Left lobe of liver (tissue), 2 donors: ENCODE data around the gene CREB5. TPM values are rescaled to one million over a fixed set of nuclear protein-coding genes. Genes with fewer than 3 reads are reported as not detected.
"Not testable (repeated sequence)": the region's sequence is repeated elsewhere in the genome, so short reads cannot be mapped to it uniquely, and the experiment has no call there.

ENCODE experiments used
- ATAC-seq: fragments of 200-7000 bp; cut with Tn5 transposase; one replicate; pipeline ENCODE4 v1.9.1; 2020; ENCODE audit warnings: mild to moderate bottlenecking, moderate library complexity
- DNase-seq: peaks from one replicate; pipeline ENCODE4 v3.0.0-alpha.2; 2020; ENCODE audit warnings: low spot score
- total RNA-seq: library from RNA; stranded (reverse); gene quantifications from one replicate; pipeline ENCODE4 v1.2.1, GENCODE V29; 2021
- donor health status: DM: no; HTN: no; CAD: no; lungs with moderate emphysema.
- donor health status: DM: no; HTN: yes; CAD: no.

CREB5 gene
- total RNA-seq, 1 donor from 2014 or later = 0.53 TPM

- DNase-seq = no peak
- ATAC-seq = no peak
Measured at GRCh38 chr7:28759475-28759971, 347.2 kb downstream of the CREB5 start.

- DNase-seq (no peak), ATAC-seq (no peak)
Measured at GRCh38 chr7:28761505-28761904, 349.2 kb downstream of the CREB5 start.

DNA sequence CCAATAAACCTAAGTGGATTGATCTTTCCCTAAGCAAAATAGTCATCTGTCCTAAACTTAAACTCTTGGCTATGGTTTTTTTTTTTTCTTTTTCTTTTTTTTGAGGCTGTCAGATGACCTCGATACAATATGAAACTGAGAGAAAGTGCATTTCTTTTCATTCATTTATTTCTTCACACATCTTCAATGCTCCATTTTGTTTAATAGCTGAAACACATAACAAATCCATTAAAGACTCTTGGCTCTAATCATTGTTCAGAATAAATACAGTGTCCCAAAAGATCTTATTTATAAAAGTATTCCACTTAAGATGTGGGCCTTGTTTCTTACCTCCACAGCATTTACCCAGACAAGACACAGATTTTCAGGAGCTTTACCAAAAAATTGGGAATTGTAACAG, 350.3 kb downstream of the CREB5 start:
- no peak for DNase-seq
- no peak for ATAC-seq

DNA sequence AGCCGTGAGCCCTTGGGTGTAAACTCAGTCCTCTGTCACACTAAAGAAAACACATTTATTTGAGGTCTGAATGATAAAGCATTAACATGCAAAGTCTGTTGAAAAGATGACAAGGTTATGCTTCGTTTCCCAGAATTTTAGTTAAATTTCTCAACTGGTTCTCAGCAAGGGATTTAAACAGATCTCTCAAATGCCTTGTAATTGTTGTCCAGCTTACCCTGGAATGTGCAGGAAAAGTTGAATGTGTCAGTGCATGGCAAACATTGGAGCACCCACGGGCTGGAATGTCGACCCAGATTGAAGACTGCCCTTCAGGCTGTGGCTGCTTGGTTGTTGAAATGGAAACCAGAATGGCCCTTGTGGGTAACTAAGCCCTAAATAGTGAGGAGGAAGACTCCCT, 354.0 kb downstream of the CREB5 start:
- ATAC-seq = no peak
- no peak for DNase-seq

DNA sequence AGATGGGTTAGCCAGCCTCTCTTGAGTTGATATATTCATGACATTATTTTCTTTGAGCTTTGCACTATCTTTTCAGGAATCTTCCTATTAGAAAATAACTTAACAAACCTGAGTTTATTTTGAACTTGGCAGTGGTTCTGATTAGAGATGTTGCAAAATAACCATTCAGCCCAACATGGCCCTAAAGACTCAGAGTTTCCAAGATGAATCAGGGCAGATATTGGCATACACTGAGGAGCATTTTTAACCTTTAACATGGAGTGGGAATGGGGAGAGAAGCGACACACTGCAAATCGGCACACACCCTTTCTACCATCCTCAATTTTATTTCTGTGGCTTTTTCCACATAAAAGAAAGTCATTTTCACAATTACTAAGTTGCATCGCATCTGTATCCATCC, 355.0 kb downstream of the CREB5 start:
- no peak for ATAC-seq

DNA sequence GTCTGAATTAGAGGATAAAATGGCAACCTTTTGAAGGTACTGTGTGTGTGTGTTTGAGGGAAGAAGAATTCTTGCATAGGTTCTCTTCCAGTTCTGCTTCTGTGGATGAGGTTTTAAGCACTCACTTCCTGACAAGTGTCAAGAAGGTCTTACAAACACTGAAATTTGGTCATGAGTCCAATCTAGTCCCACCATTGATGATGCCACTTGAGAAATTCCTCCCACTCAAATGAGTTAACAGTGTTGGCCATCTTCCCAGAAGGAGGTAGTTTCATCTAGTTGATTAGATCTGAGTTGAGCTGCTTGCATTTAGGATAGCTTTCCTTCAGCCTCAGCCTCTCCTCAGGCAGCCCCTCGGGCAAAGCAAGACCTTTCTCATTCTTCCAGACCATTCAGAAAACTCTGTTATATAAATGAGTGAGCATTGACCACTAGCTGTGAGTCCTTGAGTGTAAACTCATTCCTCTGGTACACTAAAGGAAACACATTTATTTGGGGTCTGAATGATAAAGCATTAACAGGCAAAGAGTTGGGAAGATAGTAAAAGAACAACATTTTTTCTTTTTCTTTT, 356.3 kb downstream of the CREB5 start:
- DNase-seq = no peak
- ATAC-seq = no peak

More for the DNA sequence above, 355.0 kb downstream of the CREB5 start:
- DNase-seq = no peak

DNA sequence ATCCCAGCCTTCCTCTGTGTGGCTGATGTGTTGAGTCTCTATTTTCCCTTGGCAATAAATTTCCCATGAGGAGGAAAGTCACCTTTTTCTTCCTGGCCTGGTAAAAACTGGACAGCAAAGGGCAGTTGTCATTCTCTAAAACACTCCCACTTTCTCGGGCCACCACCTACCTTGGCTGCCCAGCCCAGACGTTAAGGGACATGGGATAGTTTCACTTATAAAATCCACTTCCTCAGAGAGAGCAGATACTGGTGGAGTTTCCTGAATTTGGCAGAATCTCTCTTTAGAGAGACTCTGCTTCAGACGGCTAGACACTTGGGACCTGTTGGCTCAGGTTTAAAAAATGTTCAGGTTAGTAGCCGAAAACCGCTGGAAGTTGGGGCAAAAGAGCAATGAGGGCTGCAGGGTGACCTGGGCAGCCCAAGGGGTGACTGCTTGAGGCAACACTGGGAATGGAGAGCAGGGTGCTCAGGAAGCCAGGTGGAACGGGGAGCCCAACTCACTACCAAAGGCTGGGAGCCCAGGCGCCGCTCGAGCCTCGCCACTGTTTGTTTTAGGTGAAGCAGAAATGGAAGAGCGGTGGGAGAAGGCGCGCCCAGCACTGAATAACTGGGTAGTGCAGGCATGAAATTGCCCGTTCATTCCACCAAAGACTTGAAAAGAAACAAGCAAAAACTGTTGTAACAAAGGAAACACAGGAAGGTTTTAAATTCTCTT, 359.7 kb downstream of the CREB5 start:
- DNase-seq = no peak
- ATAC-seq = no peak

GRCh38 chr7:28773423-28774145, 361.3 kb downstream of the CREB5 start:
- ATAC-seq (no peak), DNase-seq (no peak)

DNA sequence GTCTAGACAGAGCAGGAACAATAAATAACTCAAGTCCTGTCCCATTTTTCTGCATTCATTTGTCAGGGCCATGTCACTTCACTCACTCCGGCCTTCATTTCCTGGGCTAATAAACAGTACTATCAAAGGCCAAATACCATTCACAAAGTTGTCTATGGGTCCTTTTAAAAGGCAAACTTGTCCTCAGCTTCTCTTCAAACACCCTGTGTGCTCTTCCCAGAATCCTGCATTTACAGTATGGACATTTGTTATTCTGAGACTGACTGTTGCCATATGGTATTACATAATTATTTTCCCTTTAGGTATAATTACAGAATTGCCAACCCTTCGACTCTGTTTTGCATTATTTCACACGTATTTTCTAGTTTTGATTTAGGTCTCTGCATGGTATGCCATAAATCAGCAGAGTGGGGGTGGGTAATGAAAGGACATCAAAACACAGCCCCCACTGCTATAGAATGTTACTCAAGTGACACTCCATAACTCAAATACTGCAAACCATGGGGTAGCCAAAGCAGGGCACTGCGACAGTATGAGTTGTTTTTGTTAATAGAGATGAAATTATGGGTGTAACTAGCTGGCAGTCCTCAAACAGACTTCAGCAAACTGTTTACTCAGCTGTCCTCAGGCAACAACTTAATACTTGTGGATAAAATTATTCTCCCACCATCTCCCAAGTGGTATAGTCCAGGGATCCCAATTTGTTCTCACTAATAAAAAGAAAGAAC, 362.1 kb downstream of the CREB5 start:
- ATAC-seq = no peak
- DNase-seq = no peak

- ATAC-seq = no peak
- DNase-seq = no peak
Measured at GRCh38 chr7:28776463-28777157, 364.3 kb downstream of the CREB5 start.

DNA sequence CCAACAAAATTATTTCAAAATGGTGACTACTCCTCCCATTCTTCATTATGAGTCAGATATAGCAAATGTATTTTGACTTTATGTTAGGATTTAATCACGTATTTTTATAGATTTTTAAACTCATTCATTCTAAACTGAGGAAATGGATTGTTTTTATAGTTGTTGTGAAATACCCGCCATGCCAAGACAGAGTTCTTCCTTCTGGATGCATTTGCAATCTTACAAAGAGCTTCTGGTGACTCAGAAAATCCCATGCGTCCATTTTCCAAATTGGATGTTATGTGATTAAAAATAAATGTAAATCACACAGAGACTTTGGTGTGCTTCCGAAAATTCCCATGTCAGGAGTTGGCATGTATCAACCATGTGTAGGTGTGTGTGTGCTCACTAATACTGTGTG, 366.5 kb downstream of the CREB5 start:
- ATAC-seq = no peak
- DNase-seq = no peak

GRCh38 chr7:28779954-28780353, 367.6 kb downstream of the CREB5 start:
- DNase-seq (no peak), ATAC-seq (no peak)

DNA sequence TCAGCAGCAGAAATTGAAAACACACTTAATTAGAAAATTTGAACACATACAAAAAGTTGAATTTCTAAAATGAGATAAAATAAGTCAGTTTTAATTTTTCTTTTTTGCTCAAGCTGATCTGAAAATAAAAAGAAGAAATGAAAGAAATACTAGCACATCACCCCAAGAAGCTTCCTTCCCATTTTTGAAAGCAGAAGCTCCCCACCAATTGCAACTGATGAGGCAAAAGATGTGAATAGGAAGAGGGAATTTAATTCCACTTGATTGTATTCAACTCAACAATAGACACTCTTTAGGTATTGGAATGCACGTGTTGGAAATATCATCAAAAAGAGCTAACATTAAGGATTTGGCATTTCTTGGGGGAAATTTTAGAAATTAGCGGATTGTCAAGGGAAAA, 370.0 kb downstream of the CREB5 start:
- no peak for ATAC-seq
- DNase-seq = no peak

- no peak for ATAC-seq
- no peak for DNase-seq
Measured at GRCh38 chr7:28784171-28784902, 372.0 kb downstream of the CREB5 start.

DNA sequence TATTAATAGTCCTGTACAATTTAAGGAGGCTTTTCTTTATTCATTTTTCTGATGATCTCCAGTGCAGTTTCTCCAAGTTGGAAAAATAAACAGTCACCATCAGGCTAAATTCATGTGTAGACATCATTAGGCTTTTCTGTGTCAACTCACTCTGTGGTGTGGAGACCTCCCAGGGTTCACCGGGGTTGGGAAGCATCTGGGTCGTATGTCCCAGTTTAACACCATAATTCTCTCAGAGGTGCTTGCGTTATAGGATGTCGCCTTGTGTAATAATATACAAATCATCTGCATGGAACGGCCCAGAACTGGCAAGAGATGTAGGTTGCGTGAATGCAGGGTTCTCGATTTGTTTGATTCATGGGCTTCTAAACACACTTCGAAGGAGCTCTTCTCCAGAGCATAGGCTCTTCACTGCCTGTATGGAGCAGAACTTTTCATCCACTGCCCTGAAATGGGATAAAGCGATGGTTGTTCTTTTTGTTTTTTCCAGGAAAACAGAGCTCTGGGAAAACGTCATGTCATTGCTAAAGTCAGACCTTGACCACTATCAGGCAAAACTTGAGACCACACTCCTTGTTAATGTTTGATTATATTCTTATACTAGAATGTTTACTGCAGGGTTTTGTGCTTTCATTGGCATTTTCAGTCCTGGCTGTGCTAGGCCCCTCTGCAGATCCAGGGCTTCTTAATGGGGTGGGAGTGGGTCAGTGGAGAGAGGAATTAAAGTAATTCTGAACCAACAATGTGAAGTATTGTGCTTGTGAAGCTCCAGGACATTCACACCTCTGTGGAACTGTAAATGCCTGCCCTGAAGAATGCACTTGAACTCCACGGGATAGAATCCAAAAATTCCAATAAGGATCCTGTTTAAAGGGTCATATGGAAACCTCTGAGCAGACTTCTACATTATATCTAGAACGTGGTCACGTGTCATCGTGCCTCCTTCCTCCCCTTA, 373.0 kb downstream of the CREB5 start:
- DNase-seq (no peak), ATAC-seq (peak; percentile 34)

GRCh38 chr7:28786156-28786555, 373.8 kb downstream of the CREB5 start:
- ATAC-seq, DNase-seq: not testable (repeated sequence)

DNA sequence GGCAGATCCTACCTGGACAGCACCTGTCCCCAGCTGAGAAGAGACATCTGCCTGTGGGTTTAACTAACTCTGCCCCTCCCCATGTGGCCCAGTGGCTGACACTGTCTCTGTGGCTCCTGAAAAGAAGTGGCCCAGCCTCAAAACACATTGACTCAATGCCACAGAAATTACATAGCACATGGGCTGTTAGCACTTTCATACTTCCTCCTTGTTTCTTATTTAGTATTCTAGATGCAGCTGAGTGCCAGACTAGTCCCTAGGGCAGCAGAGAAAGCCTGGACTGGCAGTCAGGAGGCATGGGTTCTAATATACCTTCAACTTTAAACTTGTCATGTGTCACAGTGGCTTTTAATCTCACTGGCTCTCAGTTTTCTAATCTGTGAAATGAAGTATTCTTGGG, 374.8 kb downstream of the CREB5 start:
- no peak for DNase-seq
- ATAC-seq = no peak

DNA sequence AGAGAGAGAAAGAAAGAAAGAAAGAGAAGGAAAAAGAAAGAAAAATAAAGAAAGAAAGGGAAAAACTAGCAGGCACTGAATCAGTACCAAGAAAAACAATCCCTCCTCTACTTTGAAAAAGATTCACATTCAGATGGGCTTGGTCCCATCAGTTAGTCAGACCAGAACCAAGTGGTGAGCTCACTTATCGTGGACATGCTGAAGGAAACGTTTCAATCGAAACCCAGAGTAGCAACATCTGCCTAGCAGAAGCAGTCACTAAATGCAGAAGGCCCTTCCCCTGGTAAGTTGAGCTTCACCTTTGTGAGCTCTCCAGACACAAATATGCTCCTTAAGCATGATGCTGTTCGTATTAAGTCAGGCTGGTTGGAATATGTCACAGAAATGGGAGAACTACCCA, 378.1 kb downstream of the CREB5 start:
- DNase-seq (no peak), ATAC-seq (no peak)

- DNase-seq (no peak), ATAC-seq (no peak)
Measured at GRCh38 chr7:28792858-28793257, 380.5 kb downstream of the CREB5 start.
